NB4 (cell line): ENCODE results near the gene PLEKHG2.

Experiments
- DNase-seq: peaks from one replicate; pipeline ENCODE4 v3.0.0; 2010; ENCODE audit warnings: low read depth
- H3K4me3 ChIP-seq: one replicate; pipeline ENCODE4 v1.5.1; 2011; ENCODE audit warnings: mild to moderate bottlenecking, low read depth, low read length, moderate library complexity
- MYC ChIP-seq: IDR thresholded peaks from 2 replicates; pipeline ENCODE4 v1.6.1; 2011; ENCODE audit warnings: low read depth, low read length
- POLR2A ChIP-seq: IDR thresholded peaks from 2 replicates; pipeline ENCODE4 v1.6.1; 2011; ENCODE audit warnings: mild to moderate bottlenecking; ENCODE audit not compliant: insufficient read length; ENCODE audit errors: extremely low read depth
- TF ChIP-seq, protein P1 (sequence below): IDR thresholded peaks from 2 replicates; pipeline ENCODE4 v1.6.1; 2011; ENCODE audit warnings: low read depth, low read length
- TF ChIP-seq, protein P2 (sequence below): IDR thresholded peaks from one replicate; pipeline ENCODE4 v1.5.1; 2012; ENCODE audit warnings: low read depth, low read length

PLEKHG2 gene

DNA sequence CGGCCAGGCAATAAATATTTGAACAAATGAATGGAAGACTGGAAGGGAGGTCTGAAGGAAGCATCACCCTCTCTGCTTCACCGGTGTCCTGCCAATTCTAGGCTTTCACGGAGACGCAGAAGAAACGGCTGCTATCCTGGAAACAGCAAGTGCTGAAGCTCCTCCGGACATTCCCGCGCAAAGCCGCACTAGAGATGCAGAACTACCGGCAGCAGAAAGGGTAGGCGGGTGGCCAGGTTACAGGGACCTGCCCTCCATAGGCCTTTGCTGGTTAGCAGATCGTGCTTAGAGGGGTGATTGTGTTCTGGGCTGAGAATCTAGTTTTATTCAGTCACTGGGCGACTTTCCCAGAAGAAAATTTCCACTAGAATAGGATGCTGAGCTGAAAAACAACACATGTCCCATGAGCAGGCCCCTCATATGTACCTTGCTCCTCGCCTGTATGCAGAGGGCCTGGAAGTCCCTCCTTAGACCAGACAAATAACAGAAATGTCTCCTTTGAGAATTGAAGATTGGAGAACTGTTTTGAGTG is 32.5 kb upstream of the PLEKHG2 start:
- no peak for DNase-seq
- TF ChIP-seq, protein P1, sequence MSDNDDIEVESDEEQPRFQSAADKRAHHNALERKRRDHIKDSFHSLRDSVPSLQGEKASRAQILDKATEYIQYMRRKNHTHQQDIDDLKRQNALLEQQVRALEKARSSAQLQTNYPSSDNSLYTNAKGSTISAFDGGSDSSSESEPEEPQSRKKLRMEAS: no peak
- TF ChIP-seq MYC (no peak), POLR2A (no peak)
- TF ChIP-seq, protein P2, sequence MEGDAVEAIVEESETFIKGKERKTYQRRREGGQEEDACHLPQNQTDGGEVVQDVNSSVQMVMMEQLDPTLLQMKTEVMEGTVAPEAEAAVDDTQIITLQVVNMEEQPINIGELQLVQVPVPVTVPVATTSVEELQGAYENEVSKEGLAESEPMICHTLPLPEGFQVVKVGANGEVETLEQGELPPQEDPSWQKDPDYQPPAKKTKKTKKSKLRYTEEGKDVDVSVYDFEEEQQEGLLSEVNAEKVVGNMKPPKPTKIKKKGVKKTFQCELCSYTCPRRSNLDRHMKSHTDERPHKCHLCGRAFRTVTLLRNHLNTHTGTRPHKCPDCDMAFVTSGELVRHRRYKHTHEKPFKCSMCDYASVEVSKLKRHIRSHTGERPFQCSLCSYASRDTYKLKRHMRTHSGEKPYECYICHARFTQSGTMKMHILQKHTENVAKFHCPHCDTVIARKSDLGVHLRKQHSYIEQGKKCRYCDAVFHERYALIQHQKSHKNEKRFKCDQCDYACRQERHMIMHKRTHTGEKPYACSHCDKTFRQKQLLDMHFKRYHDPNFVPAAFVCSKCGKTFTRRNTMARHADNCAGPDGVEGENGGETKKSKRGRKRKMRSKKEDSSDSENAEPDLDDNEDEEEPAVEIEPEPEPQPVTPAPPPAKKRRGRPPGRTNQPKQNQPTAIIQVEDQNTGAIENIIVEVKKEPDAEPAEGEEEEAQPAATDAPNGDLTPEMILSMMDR: no peak
- H3K4me3 ChIP-seq: no peak overlapping the region

DNA sequence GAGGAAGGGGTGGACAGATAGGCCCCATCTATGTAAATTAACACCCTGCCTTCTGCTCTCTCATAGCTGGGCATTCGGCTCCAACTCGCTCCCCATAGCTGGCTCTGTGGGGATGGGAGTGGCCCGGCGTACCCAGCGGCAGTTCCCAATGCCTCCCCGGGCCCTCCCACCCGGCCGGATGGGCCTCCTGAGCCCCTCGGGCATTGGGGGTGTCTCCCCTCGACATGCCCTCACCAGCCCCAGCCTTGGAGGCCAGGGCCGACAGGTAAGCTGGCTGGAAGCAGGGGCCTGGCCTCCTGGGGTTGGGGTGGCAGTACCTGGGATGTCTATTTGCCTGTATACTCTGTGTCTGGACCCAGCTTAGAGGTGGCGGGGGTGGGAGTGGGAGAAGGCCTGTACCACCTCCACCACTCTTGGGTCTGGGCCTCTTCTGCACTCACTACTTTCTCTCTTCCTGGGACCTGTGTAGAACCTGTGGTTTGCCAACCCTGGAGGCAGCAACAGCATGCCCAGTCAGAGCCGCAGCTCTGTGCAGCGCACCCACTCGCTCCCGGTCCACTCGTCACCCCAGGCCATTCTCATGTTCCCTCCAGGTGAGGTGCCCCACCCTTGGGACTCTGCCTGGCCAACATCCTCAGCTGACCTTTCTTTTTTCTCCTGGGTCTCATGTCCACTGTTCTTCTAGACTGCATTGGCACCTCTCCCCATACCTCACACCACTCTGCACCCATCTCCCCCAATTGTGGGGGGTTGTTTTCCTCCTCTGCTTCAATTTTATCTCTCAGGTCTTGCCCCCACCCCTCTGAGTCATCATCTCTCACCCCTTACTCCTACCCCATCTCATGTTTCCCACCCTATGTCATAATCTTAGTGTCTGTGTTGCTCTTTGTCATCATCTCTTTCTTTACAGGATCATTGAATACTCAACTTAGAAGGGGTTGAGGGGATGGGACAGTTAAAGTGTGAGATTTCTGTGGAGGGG is 31.7 kb upstream of the PLEKHG2 start:
- no peak for TF ChIP-seq POLR2A
- no peak for TF ChIP-seq MYC
- TF ChIP-seq, protein P1: no peak
- TF ChIP-seq, protein P2: no peak
- DNase-seq: no peak

DNA sequence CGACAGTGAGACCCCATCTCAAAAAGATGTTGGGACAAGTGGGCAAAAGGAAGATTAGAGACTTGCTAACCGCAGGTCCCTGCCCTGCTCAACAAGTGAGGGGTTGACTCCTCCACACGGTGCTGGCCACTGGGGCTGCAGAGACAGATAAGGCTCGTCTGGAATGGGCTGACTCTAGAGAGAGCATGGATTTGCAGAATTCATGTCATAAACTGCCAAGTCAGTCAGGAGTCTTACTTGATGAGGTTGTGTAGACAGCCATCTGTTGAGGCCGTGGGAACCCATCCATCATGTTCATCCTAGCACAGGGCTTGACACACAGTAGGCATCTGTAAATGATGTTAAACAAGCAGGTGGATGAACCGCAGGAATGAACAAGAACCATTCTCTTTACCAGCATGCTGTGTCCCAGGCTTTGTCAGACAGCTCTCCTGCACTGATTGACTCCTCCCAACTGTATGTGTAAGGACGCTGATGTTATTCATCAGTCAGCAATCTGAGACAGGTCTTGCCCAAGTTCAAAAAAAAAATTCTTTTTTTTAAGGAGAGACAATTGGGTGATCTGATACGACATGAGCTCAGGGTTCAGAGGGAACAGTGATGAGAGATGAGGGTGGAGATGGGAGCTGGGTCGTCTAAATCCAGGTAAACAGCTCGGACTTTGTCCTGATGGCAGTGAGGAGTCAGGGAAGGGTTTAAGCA is 30.4 kb upstream of the PLEKHG2 start:
- TF ChIP-seq, protein P1: no peak
- TF ChIP-seq, protein P2: no peak
- TF ChIP-seq POLR2A (no peak), MYC (no peak)
- no peak for DNase-seq
- H3K4me3 ChIP-seq: no peak overlapping the region

More for the DNA sequence above, 31.7 kb upstream of the PLEKHG2 start:
- H3K4me3 ChIP-seq: no peak overlapping the region

DNA sequence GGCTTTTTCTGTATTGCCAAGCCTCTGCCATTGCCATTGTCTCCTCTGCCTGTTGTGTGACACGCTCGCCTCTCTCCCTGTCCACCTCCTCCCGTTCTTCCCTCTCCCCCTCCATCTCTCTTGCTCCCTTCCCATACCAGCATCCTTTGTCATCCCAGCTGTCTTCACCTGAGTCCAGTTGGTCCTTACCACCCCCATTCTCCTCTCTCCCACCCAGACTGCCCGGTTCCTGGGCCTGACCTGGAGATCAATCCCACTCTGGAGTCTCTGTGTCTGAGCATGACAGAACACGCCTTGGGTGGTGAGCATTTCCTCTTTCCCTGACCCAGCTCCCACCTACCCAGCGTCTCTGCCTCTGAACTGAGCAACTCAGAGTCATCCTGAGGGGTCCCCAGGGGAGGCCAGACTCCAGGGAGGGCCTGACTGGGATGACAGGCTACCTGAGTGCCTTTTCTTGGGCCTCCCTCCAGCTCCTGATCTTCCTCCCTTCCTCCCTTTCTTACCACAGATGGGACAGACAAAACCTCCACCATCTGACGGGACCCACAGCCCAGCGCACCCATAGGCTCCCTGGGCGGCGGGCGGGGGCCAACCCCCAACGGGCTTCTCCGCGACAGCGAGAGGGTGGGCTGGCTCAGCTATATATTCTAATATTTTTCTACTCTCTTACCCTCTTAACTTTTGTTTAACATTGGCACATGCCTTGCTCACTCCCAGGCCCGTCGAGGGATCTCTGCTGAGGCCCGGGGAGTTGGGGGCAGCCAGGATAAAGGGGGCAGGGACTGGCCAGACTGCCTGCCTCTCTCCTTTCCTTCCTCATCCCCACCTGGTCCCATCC is 29.3 kb upstream of the PLEKHG2 start:
- no peak overlapping the region for H3K4me3 ChIP-seq
- DNase-seq: no peak
- TF ChIP-seq, protein P1: no peak
- TF ChIP-seq MYC: no peak
- TF ChIP-seq, protein P2: no peak
- TF ChIP-seq POLR2A: no peak

DNA sequence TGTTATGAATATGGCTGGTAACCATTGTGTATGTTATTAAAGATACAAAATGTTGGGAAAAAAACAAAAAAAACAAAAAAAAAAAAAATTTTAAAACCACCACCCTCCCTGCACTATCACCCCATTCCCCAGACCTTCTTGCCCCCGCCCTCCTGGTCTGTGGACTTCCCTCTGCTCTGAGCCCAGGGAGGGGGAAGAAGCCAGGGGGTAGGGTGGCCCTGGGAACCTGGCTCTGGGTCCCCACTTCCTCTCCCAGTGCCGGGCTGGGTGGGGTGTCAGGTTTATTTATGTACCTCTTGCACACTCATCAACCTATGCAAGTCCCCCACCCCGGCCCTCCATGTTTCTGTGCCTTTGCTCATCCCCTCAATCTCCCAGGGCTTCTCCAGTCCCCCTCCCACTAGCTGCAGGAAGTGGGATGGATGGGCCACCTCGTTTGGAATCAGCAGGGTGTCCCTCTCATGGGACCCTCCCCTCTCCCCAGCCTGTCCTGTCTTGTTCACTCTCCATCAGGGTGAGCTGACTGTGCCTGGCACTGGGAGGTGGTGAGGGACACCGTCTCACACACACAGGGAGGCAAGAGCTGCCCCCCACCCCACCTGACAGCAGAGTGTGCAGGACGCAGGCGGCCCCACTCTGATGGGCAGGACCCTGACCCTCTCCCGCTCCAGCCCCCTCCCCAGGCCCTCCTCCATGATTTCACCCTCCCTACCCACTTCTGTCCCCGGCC is 27.5 kb upstream of the PLEKHG2 start:
- TF ChIP-seq POLR2A (no peak), MYC (no peak)
- TF ChIP-seq, protein P2: no peak
- TF ChIP-seq, protein P1: no peak
- DNase-seq: no peak
- H3K4me3 ChIP-seq: no peak overlapping the region
